SK-N-MC (cell line): ENCODE data around the gene SDR42E1.

ENCODE experiments used
- EZH2 ChIP-seq: fragments of 200-600 bp; sonication (generic); IDR thresholded peaks from one replicate; pipeline ENCODE4 v1.6.1; 2017; ENCODE audit warnings: antibody characterized with exemption
- POLR2AphosphoS5 ChIP-seq: IDR thresholded peaks from 2 replicates; pipeline ENCODE4 v1.6.1; 2012; ENCODE audit warnings: mild to moderate bottlenecking, low read depth, low read length, borderline replicate concordance

DNA sequence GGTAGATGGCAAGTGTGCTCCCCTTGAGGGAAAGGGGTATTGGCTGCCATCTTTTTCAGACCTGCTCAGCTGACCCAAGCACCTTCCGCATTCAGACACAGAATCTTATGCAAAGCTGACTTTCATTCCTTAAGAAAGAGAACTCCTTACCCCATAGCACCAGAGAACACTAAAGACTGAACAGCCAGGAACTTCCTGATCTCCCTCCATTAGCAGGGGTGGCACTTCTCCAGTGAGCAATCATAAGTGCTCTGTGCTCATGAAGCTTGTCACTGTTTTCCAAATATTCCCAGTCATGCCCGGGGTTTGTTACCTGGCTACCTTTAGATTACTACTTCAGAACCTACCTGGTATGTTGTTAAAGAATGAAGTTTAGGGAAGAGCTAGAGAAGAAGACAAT is 35.7 kb upstream of the SDR42E1 start:
- TF ChIP-seq POLR2AphosphoS5 (no peak), EZH2 (no peak)
